Stomach smooth muscle (tissue), 2 donors: ENCODE measurements around the gene MMD.

ENCODE experiments used
- H3K27ac ChIP-seq: one replicate; pipeline ENCODE4 v1.7.0; 2013; ENCODE audit warnings: mild to moderate bottlenecking, low read length, inconsistent platforms
- H3K27me3 ChIP-seq, 2 donors: one replicate each; pipeline ENCODE4 v1.7.0; 2013; ENCODE audit warnings: low read length in 2 of 2; ENCODE audit not compliant: insufficient read depth in 2 of 2, control insufficient read depth in 1 of 2
- H3K36me3 ChIP-seq, 2 donors: one replicate each; pipeline ENCODE4 v1.7.0; 2013; ENCODE audit warnings: low read length in 2 of 2; ENCODE audit not compliant: control insufficient read depth in 2 of 2, insufficient read depth in 2 of 2
- H3K4me1 ChIP-seq: one replicate; pipeline ENCODE4 v1.7.0; 2013; ENCODE audit warnings: low read length; ENCODE audit not compliant: control insufficient read depth, insufficient read depth
- H3K4me3 ChIP-seq, 2 donors: one replicate each; pipeline ENCODE4 v1.7.0; 2013; ENCODE audit warnings: low read length in 2 of 2
- H3K9ac ChIP-seq, 2 donors: one replicate each; pipeline ENCODE4 v1.7.0; 2013; ENCODE audit warnings: low read length in 2 of 2, mild to moderate bottlenecking in 1 of 2
- H3K9me3 ChIP-seq, 2 donors: one replicate each; pipeline ENCODE4 v1.7.0; 2013; ENCODE audit warnings: low read length in 2 of 2; ENCODE audit not compliant: control insufficient read depth in 2 of 2
- donor health status: healthy.
- donor health status: Pancreatic carcinoma.

The MMD gene

GRCh38 chr17:55343900-55344513, 77.6 kb downstream of the MMD start:
- Histone ChIP-seq H3K9me3 (no peaks in the 10 kb centered on the region), H3K36me3 (no peaks in the 10 kb centered on the region), H3K4me3 (no peak overlapping the region), H3K27me3 (no peaks in the 10 kb centered on the region), H3K9ac (no peak overlapping the region), H3K4me1 (no peaks in the 10 kb centered on the region), H3K27ac (no peak overlapping the region)

GRCh38 chr17:55342800-55343585, 78.6 kb downstream of the MMD start:
- no peaks in the 10 kb centered on the region for H3K27me3 ChIP-seq
- no peak overlapping the region for H3K27ac ChIP-seq
- H3K36me3 ChIP-seq, result no peaks in the 10 kb centered on the region
- no peak overlapping the region for H3K4me3 ChIP-seq
- H3K9ac ChIP-seq, result no peak overlapping the region
- H3K4me1 ChIP-seq, result no peaks in the 10 kb centered on the region
- no peaks in the 10 kb centered on the region for H3K9me3 ChIP-seq
